Upper lobe of right lung (tissue), 1 donor: Measurements from ENCODE around the gene TUNAR. TPM values are rescaled to one million over a fixed set of nuclear protein-coding genes. Genes with fewer than 3 reads are reported as not detected.

Experiments used
- ATAC-seq: fragments of 200-7000 bp; cut with Tn5 transposase; one replicate; pipeline ENCODE4 v1.9.1; 2020; ENCODE audit warnings: mild to moderate bottlenecking, moderate library complexity
- DNase-seq: peaks from one replicate; pipeline ENCODE4 v3.0.0-alpha.2; 2020
- H3K27ac ChIP-seq: fragments of 200-600 bp; one replicate; pipeline ENCODE4 v1.8.0; 2022
- H3K27me3 ChIP-seq: fragments of 200-600 bp; one replicate; pipeline ENCODE4 v1.8.0; 2022; ENCODE audit warnings: mild to moderate bottlenecking
- H3K36me3 ChIP-seq: fragments of 200-600 bp; one replicate; pipeline ENCODE4 v1.8.0; 2022
- H3K4me1 ChIP-seq: fragments of 200-600 bp; one replicate; pipeline ENCODE4 v1.8.0; 2022
- H3K4me3 ChIP-seq: fragments of 200-600 bp; one replicate; pipeline ENCODE4 v1.8.0; 2022; ENCODE audit warnings: mild to moderate bottlenecking
- H3K9me3 ChIP-seq: fragments of 200-600 bp; one replicate; pipeline ENCODE4 v1.8.0; 2022
- intact Hi-C: fragments of 100-400 bp; cut with DNase I; formaldehyde crosslinking; loops from one replicate; pipeline ENCODE4 v1.11.0; 2022
- total RNA-seq: library from RNA; stranded (reverse); fragmentation: NEBNext Ultra II Directional; extraction: Animal tissue kit (Norgen Biotek cat#: 25700); gene quantifications from one replicate; pipeline ENCODE4 v1.2.1, GENCODE V29; 2021
- TF ChIP-seq, protein P1 (sequence below): fragments of 200-600 bp; IDR thresholded peaks from one replicate; pipeline ENCODE4 v1.8.0; 2022; ENCODE audit warnings: antibody characterized with exemption
- donor health status: DM: no; HTN: yes; CAD: no; lungs with severe emphysema.

The TUNAR gene
- total RNA-seq, 1 donor from 2014 or later, result not detected

DNA sequence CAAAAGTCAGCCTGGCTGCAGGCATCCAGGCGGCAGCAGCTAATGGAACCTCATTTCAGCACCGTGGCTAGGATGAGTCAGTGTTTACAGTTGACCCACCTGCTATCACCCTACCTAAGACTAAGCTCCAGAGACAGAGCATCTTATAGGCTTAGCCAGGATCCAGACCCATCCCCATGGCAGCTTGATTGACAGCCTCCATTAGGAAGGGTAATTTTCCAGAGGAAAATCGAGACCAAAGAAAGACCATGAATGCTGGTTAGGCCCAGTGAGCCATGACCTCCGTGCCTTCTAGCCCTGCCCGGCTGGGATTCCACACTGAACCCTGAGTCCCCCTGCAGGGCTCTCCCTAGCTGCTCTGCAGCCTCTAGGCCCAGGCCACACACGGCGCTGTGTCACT is 38.7 kb downstream of the TUNAR start:
- Histone ChIP-seq H3K4me1 (no peaks in the 10 kb centered on the region), H3K36me3 (no peaks in the 10 kb centered on the region), H3K27ac (no peak overlapping the region), H3K9me3 (no peaks in the 10 kb centered on the region), H3K4me3 (no peak overlapping the region), H3K27me3 (no peaks in the 10 kb centered on the region)
- TF ChIP-seq, protein P1, sequence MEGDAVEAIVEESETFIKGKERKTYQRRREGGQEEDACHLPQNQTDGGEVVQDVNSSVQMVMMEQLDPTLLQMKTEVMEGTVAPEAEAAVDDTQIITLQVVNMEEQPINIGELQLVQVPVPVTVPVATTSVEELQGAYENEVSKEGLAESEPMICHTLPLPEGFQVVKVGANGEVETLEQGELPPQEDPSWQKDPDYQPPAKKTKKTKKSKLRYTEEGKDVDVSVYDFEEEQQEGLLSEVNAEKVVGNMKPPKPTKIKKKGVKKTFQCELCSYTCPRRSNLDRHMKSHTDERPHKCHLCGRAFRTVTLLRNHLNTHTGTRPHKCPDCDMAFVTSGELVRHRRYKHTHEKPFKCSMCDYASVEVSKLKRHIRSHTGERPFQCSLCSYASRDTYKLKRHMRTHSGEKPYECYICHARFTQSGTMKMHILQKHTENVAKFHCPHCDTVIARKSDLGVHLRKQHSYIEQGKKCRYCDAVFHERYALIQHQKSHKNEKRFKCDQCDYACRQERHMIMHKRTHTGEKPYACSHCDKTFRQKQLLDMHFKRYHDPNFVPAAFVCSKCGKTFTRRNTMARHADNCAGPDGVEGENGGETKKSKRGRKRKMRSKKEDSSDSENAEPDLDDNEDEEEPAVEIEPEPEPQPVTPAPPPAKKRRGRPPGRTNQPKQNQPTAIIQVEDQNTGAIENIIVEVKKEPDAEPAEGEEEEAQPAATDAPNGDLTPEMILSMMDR, result no peak
- ATAC-seq, result no peak
- no peak for DNase-seq
- intact Hi-C loops, result no loop called here

DNA sequence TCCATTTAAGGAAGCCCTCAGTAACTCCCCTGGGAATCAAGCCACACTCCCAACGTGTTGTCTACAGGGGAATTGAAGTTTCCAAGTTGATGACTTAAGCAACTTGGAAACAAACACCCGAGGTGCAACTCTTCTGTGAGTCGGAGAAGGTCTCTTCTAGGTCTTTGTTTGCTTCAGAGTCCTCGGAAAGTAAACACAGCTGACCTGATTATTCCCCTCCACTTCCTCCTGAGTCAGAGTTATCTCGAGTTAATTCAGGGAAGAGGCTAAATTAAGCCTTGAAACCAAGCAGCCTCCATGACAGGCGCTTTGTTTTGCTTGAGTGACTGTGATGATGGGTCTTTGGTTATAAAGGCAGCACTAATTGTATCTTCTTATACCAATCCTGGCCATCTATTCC is 41.8 kb downstream of the TUNAR start:
- H3K9me3 ChIP-seq, result no peaks in the 10 kb centered on the region
- H3K4me1 ChIP-seq, result no peaks in the 10 kb centered on the region
- H3K27ac ChIP-seq, result no peak overlapping the region
- TF ChIP-seq, protein P1, result no peak
- no peak for DNase-seq
- intact Hi-C loops, result no loop called here
- no peaks in the 10 kb centered on the region for H3K36me3 ChIP-seq
- H3K4me3 ChIP-seq, result no peak overlapping the region
- H3K27me3 ChIP-seq, result peaks cover 4% of the 10 kb centered on the region
- ATAC-seq, result no peak

DNA sequence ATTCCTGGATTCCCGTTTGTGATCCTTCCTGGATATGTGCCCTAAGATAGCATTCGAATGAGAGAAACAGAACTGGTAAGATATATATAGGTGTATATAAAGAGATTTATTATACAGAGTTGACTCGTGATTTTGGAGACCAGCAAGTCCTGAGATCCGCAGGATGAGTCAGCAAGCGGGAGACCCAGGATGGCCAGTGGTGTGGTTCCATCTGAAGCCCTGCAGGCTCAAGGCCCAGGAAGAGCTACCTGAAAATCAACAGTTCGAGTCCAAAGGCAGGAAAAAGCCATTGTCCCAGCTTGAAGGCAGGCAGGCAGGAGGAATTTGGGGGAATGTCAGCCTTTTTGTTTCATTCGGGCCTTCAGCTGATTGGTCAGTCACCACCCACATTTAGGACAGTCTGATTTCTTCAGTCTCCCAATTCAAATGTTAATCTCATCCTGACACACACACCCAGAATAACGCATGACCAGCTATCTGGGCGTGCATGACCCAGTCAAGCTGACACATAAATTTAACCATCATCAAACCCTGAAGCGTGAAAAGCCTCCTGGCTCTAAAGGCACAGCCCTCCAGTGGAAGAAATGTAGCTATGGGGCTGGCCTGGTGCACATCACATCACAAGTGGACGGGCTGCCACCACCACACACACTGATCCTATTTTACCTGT is 44.3 kb downstream of the TUNAR start:
- H3K27me3 ChIP-seq, result peaks cover 4% of the 10 kb centered on the region
- intact Hi-C loops, result no loop called here
- no peak overlapping the region for H3K27ac ChIP-seq
- no peak for DNase-seq
- H3K4me1 ChIP-seq, result no peaks in the 10 kb centered on the region
- ATAC-seq, result no peak
- TF ChIP-seq, protein P1, result no peak
- no peaks in the 10 kb centered on the region for H3K36me3 ChIP-seq
- H3K4me3 ChIP-seq, result no peak overlapping the region
- H3K9me3 ChIP-seq, result no peaks in the 10 kb centered on the region

DNA sequence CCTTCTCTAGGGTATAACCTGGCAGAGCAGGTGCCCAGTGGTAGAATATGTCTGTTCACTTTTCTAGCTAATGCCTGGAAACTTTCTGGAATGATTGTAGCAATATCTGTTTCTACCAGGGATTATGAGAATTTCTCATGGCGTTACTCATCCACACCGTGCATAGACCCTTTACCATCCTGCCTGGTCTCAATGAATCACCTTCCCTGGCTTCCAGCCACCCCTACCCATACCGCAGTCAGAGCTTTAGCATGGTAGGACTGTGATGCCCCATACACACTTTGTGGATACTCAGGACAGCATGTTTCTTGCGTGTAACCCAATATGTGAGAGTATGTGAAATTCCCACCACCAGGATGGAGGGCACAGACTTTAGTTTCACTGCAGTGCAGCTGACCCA is 45.4 kb downstream of the TUNAR start:
- no peak overlapping the region for H3K27ac ChIP-seq
- H3K4me3 ChIP-seq, result no peak overlapping the region
- no peaks in the 10 kb centered on the region for H3K4me1 ChIP-seq
- TF ChIP-seq, protein P1, result no peak
- no peak for DNase-seq
- no peak for ATAC-seq
- no peaks in the 10 kb centered on the region for H3K36me3 ChIP-seq
- no peaks in the 10 kb centered on the region for H3K9me3 ChIP-seq
- intact Hi-C loops, result no loop called here
- peaks cover 9% of the 10 kb centered on the region for H3K27me3 ChIP-seq

DNA sequence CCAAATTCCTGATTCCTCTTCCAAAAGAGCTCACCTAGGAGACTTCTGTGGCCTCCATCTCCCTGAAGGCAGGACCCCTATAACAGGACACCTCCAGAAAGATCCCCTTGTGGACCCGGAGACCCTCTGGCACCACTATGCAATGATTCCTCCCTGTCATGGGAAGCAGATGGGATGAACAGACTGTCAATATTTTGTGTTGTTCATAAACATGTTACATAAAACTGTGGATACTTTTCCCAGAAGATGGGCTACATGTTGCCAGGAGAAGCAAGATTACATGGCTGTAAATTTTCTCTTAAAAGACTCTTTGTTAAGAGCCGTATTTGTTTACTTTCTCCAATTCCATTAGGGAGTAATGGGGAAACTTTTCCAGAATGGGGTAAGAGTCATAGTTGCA is 52.1 kb downstream of the TUNAR start:
- Histone ChIP-seq H3K27me3 (peaks cover 11% of the 10 kb centered on the region), H3K27ac (no peak overlapping the region), H3K36me3 (no peaks in the 10 kb centered on the region), H3K4me3 (no peak overlapping the region), H3K9me3 (no peaks in the 10 kb centered on the region), H3K4me1 (no peaks in the 10 kb centered on the region)
- DNase-seq (no peak), ATAC-seq (no peak)
- intact Hi-C loops, result no loop called here
- TF ChIP-seq, protein P1, result no peak

DNA sequence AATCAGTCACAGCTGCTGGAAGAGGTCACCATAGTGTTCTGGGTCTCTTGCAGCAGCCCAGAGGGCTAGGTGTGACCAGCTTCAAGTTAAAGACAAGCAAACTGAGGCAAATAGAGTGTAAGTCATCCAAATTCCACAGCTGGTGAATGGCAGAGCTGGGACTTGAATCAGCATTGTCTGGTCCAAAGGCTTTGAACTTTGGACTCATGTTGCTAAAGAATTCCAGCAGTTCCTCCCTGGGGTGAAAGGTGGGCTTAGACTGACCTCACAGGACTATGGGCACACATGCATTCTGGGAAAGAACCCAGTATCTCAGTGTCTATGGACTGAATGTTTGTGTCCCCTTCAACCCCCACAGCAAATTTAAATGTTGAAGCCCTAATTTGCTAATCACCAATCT is 54.8 kb downstream of the TUNAR start:
- peaks cover 6% of the 10 kb centered on the region for H3K27me3 ChIP-seq
- ATAC-seq, result no peak

More for the DNA sequence above, 54.8 kb downstream of the TUNAR start:
- TF ChIP-seq, protein P1, result no peak
- DNase-seq, result no peak
- no peaks in the 10 kb centered on the region for H3K4me1 ChIP-seq
- H3K9me3 ChIP-seq, result no peaks in the 10 kb centered on the region
- intact Hi-C loops, result no loop called here
- H3K27ac ChIP-seq, result no peak overlapping the region
- H3K36me3 ChIP-seq, result no peaks in the 10 kb centered on the region
- H3K4me3 ChIP-seq, result no peak overlapping the region
